GM19238 (cell line): ENCODE measurements around the gene PPP1R37.

Source experiments
- DNase-seq: peaks from one replicate; pipeline ENCODE4 v3.0.0; 2011; ENCODE audit warnings: low spot score; ENCODE audit not compliant: insufficient read length

The PPP1R37 gene

GRCh38 chr19:45114116-45114515, 21.1 kb downstream of the PPP1R37 start:
- DNase-seq = no peak

- DNase-seq = no peak
Observed at GRCh38 chr19:45115809-45116615, 23.0 kb downstream of the PPP1R37 start.

- DNase-seq = peak; percentile 60
Observed at GRCh38 chr19:45117167-45117594, 24.2 kb downstream of the PPP1R37 start.

GRCh38 chr19:45117671-45118070, 24.7 kb downstream of the PPP1R37 start:
- DNase-seq = no peak

GRCh38 chr19:45118106-45118505, 25.1 kb downstream of the PPP1R37 start:
- no peak for DNase-seq

GRCh38 chr19:45118591-45119355, 25.8 kb downstream of the PPP1R37 start:
- peak; percentile 54 for DNase-seq

- DNase-seq = no peak
Observed at GRCh38 chr19:45119582-45119981, 26.6 kb downstream of the PPP1R37 start.

- DNase-seq = no peak
Observed at GRCh38 chr19:45121827-45122345, 28.9 kb downstream of the PPP1R37 start.

GRCh38 chr19:45122832-45123231, 29.9 kb downstream of the PPP1R37 start:
- DNase-seq = no peak

- DNase-seq = no peak
Observed at GRCh38 chr19:45123440-45123850, 30.5 kb downstream of the PPP1R37 start.

- no peak for DNase-seq
Observed at GRCh38 chr19:45124021-45124420, 31.0 kb downstream of the PPP1R37 start.

GRCh38 chr19:45125360-45125759, 32.4 kb downstream of the PPP1R37 start:
- DNase-seq = no peak

- peak; percentile 46 for DNase-seq
Observed at GRCh38 chr19:45125975-45126493, 33.1 kb downstream of the PPP1R37 start.

GRCh38 chr19:45126654-45127053, 33.7 kb downstream of the PPP1R37 start:
- no peak for DNase-seq

GRCh38 chr19:45128146-45128545, 35.2 kb downstream of the PPP1R37 start:
- DNase-seq = no peak

GRCh38 chr19:45128806-45129205, 35.8 kb downstream of the PPP1R37 start:
- no peak for DNase-seq

GRCh38 chr19:45130236-45130635, 37.3 kb downstream of the PPP1R37 start:
- no peak for DNase-seq

GRCh38 chr19:45130888-45131615, 38.1 kb downstream of the PPP1R37 start:
- DNase-seq = no peak

GRCh38 chr19:45133661-45134060, 40.7 kb downstream of the PPP1R37 start:
- no peak for DNase-seq

GRCh38 chr19:45135176-45135885, 42.4 kb downstream of the PPP1R37 start:
- no peak for DNase-seq
